ENCODE results near the gene DENND2C. TPM values are rescaled to one million over a fixed set of nuclear protein-coding genes. Genes with fewer than 3 reads are reported as not detected.

Gene DENND2C
- total RNA-seq, result 0.84 and 1.3 TPM in 2 replicates

- Histone ChIP-seq H3K4me3 (ENCODE audit: low read depth, low read length) (peak within 1 kb of the TSS; percentile 89), H3K36me3 (ENCODE audit: control insufficient read depth, insufficient read depth, low read length) (no peaks in the 10 kb centered on the region), H3K27me3 (ENCODE audit: control insufficient read depth, insufficient read depth, low read length) (no peaks in the 10 kb centered on the region)
- TF ChIP-seq CTCF (IDR thresholded peaks at IDR 0.05; ENCODE audit: insufficient read depth, low read length, poor library complexity, severe bottlenecking), result no peak
- no peak for DNase-seq (ENCODE audit: low read depth)
Observed at GRCh38 chr1:114669562-114670082, at the start of gene DENND2C. Gene DENND2C (minus strand): TSS chr1:114670049. CDS start chr1:114625984, 44,065 bp downstream.

- peaks cover 2% of the 10 kb centered on the region for H3K36me3 ChIP-seq (ENCODE audit: control insufficient read depth, insufficient read depth, low read length)
- TF ChIP-seq CTCF (IDR thresholded peaks at IDR 0.05; ENCODE audit: insufficient read depth, low read length, poor library complexity, severe bottlenecking), result no peak
- no peak for DNase-seq (ENCODE audit: low read depth)
- no peak overlapping the region for H3K4me3 ChIP-seq (ENCODE audit: low read depth, low read length)
- H3K27me3 ChIP-seq (ENCODE audit: control insufficient read depth, insufficient read depth, low read length), result no peaks in the 10 kb centered on the region
Observed at GRCh38 chr1:114719424-114719787, 49.6 kb upstream of the DENND2C start.

GRCh38 chr1:114718661-114719423 lies 49.0 kb upstream of the DENND2C start:
- H3K4me3 ChIP-seq (ENCODE audit: low read depth, low read length), result no peak overlapping the region

GRCh38 chr1:114716304-114717170 lies 46.7 kb upstream of the DENND2C start, which contains the start of gene NRAS:
Gene NRAS (minus strand): TSS chr1:114716771. CDS start chr1:114716160, 611 bp downstream.
- Histone ChIP-seq H3K36me3 (ENCODE audit: control insufficient read depth, insufficient read depth, low read length) (peaks cover 2% of the 10 kb centered on the region), H3K27me3 (ENCODE audit: control insufficient read depth, insufficient read depth, low read length) (no peaks in the 10 kb centered on the region), H3K4me3 (ENCODE audit: low read depth, low read length) (peak within 1 kb of the TSS; percentile 88)
- peak; percentile 56 for DNase-seq (ENCODE audit: low read depth)
- no peak for TF ChIP-seq CTCF (IDR thresholded peaks at IDR 0.05; ENCODE audit: insufficient read depth, low read length, poor library complexity, severe bottlenecking)

More at GRCh38 chr1:114718661-114719423, 49.0 kb upstream of the DENND2C start:
- peaks cover 2% of the 10 kb centered on the region for H3K36me3 ChIP-seq (ENCODE audit: control insufficient read depth, insufficient read depth, low read length)
- no peak for DNase-seq (ENCODE audit: low read depth)
- TF ChIP-seq CTCF (IDR thresholded peaks at IDR 0.05; ENCODE audit: insufficient read depth, low read length, poor library complexity, severe bottlenecking), result no peak
- no peaks in the 10 kb centered on the region for H3K27me3 ChIP-seq (ENCODE audit: control insufficient read depth, insufficient read depth, low read length)

GRCh38 chr1:114715952-114716303 lies 46.1 kb upstream of the DENND2C start:
- no peak for DNase-seq (ENCODE audit: low read depth)
- H3K4me3 ChIP-seq (ENCODE audit: low read depth, low read length), result peak overlapping the region; percentile 88
- H3K36me3 ChIP-seq (ENCODE audit: control insufficient read depth, insufficient read depth, low read length), result peaks cover 2% of the 10 kb centered on the region
- no peak for TF ChIP-seq CTCF (IDR thresholded peaks at IDR 0.05; ENCODE audit: insufficient read depth, low read length, poor library complexity, severe bottlenecking)
- no peaks in the 10 kb centered on the region for H3K27me3 ChIP-seq (ENCODE audit: control insufficient read depth, insufficient read depth, low read length)

Data from kidney epithelial cell (primary cell).